HepG2 (cell line): Measurements from ENCODE around the gene CD44. TPM values are rescaled to one million over a fixed set of nuclear protein-coding genes. Genes with fewer than 3 reads are reported as not detected.

Experiments
- ATAC-seq: fragments of 200-7000 bp; cut with Tn5 transposase; 3 replicates; pipeline ENCODE4 v1.9.1; 2020; ENCODE audit warnings: mild to moderate bottlenecking, moderate library complexity
- BruUV-seq: library from RNA; stranded (reverse); fragments of 400-500 nt; replicated peaks from 2 replicates; lab custom pipeline; 2021; lab: Mats Ljungman, UMichigan
- CTCF ChIA-PET: fragments of 300-600 bp; formaldehyde crosslinking; extraction: SDS; loops from one replicate; lab custom pipeline; 2021; ENCODE audit warnings: low total read pairs, inconsistent platforms, low intra/inter-chr PET ratio; lab: Yijun Ruan, JAX
- POLR2A ChIA-PET: fragments of 350-600 bp; sonication (Branson Sonifier 250); formaldehyde crosslinking; loops from one replicate; lab custom pipeline; 2020; ENCODE audit warnings: antibody characterized with exemption, inconsistent platforms; lab: Yijun Ruan, JAX
- DNase-seq: peaks from one replicate; pipeline ENCODE4 v3.0.0-alpha.2; 2015; ENCODE audit warnings: low spot score
- FAIRE-seq: peaks from 3 replicates; lab custom pipeline; 2011; peaks lifted over from hg19 to GRCh38; lab: Jason Lieb, UNC
- H2AFZ ChIP-seq: one replicate; pipeline ENCODE4 v1.6.1; 2011; ENCODE audit warnings: low read length, inconsistent platforms
- H3K27ac ChIP-seq: fragments of 300-600 bp; 3 replicates; pipeline ENCODE4 v1.8.0; 2011; ENCODE audit warnings: mixed run types, mild to moderate bottlenecking, mixed read lengths, low read length, inconsistent platforms; ENCODE audit not compliant: insufficient read depth; ENCODE audit errors: extremely low read length
- H3K27me3 ChIP-seq, 2 experiments: fragments of 200-600 bp in 1 of 2; 2 replicates in 1 of 2; 3 replicates in 1 of 2; pipeline versions ENCODE4 v1.6.0 to v1.8.0; 2011; ENCODE audit warnings: low read length in 2 of 2, mild to moderate bottlenecking in 2 of 2, moderate library complexity in 2 of 2, inconsistent platforms in 1 of 2; ENCODE audit not compliant: insufficient read depth in 2 of 2, control insufficient read depth in 1 of 2
- H3K36me3 ChIP-seq, 2 experiments: fragments of 200-600 bp in 1 of 2; replicated peaks in 1 of 2; 2 replicates in 1 of 2; 3 replicates in 1 of 2; pipeline versions ENCODE4 v1.5.1 to v1.8.0; 2011; ENCODE audit warnings: low read length in 2 of 2, inconsistent platforms in 1 of 2; ENCODE audit not compliant: insufficient read depth in 2 of 2, control insufficient read depth in 1 of 2
- H3K4me1 ChIP-seq: 2 replicates; pipeline ENCODE4 v1.5.1; 2012; ENCODE audit warnings: low read length, inconsistent platforms; ENCODE audit not compliant: insufficient read depth
- H3K4me2 ChIP-seq: 2 replicates; pipeline ENCODE4 v1.6.0; 2011; ENCODE audit warnings: low read depth, low read length, inconsistent platforms
- H3K4me3 ChIP-seq, 3 experiments: fragments of 200-600 bp in 1 of 3; sonication (generic), shearing (Covaris generic) in 1 of 3; replicated peaks in 1 of 3; 2 replicates each; pipeline ENCODE4 v1.5.1; 2011 to 2016; ENCODE audit warnings: low read length in 3 of 3, inconsistent platforms in 2 of 3, low read depth in 2 of 3, mild to moderate bottlenecking in 2 of 3, control low read depth in 1 of 3, mixed read lengths in 1 of 3; ENCODE audit not compliant: insufficient read depth in 1 of 3
- H3K79me2 ChIP-seq: one replicate; pipeline ENCODE4 v1.6.1; 2011; ENCODE audit warnings: low read length, inconsistent platforms; ENCODE audit not compliant: insufficient read depth
- H3K9ac ChIP-seq: 2 replicates; pipeline ENCODE4 v1.6.0; 2011; ENCODE audit warnings: mild to moderate bottlenecking, low read depth, low read length, inconsistent platforms; ENCODE audit not compliant: insufficient read depth
- H3K9me3 ChIP-seq: 2 replicates; pipeline ENCODE4 v1.5.1; 2012; ENCODE audit warnings: mild to moderate bottlenecking, low read length
- H4K20me1 ChIP-seq: 2 replicates; pipeline ENCODE4 v1.6.0; 2011; ENCODE audit warnings: inconsistent platforms, mild to moderate bottlenecking, low read length, moderate library complexity; ENCODE audit not compliant: insufficient read depth
- ISL2 ChIP-seq: sonication (generic); formaldehyde crosslinking; IDR thresholded peaks from 2 replicates; pipeline ENCODE4 v1.5.0; 2020; ENCODE audit warnings: missing genetic modification reagents
- JUND ChIP-seq: sonication (generic); formaldehyde crosslinking; IDR thresholded peaks from 2 replicates; pipeline ENCODE4 v1.8.0; 2022; ENCODE audit warnings: mild to moderate bottlenecking, missing genetic modification reagents
- MAZ ChIP-seq, 2 experiments: sonication (generic) in 1 of 2; formaldehyde crosslinking in 1 of 2; IDR thresholded peaks; 2 replicates each; pipeline versions ENCODE4 v1.5.0 to v1.6.1; 2012 to 2020; ENCODE audit warnings: low read depth in 2 of 2, mild to moderate bottlenecking in 2 of 2, borderline replicate concordance in 1 of 2, improper control_type of control experiment in 1 of 2, low read length in 1 of 2, missing genetic modification reagents in 1 of 2, moderate library complexity in 1 of 2
- NR3C1 ChIP-seq: sonication (generic); formaldehyde crosslinking; IDR thresholded peaks from 2 replicates; pipeline ENCODE4 v1.4.0; 2020; ENCODE audit warnings: missing genetic modification reagents
- ONECUT2 ChIP-seq: sonication (generic); formaldehyde crosslinking; IDR thresholded peaks from 2 replicates; pipeline ENCODE4 v1.4.0; 2020; ENCODE audit warnings: missing genetic modification reagents
- PBX3 ChIP-seq: sonication (generic); formaldehyde crosslinking; IDR thresholded peaks from 2 replicates; pipeline ENCODE4 v1.8.1; 2023; ENCODE audit warnings: missing genetic modification reagents, inconsistent platforms, borderline replicate concordance
- PHB2 ChIP-seq: fragments of 450-650 bp; IDR thresholded peaks from 2 replicates; pipeline ENCODE4 v1.6.1; 2018; ENCODE audit not compliant: partially characterized antibody
- ZBTB10 ChIP-seq: sonication (generic); formaldehyde crosslinking; IDR thresholded peaks from 2 replicates; pipeline ENCODE4 v1.4.0; 2020; ENCODE audit warnings: missing genetic modification reagents, borderline replicate concordance
- ZNF256 ChIP-seq: sonication (generic); formaldehyde crosslinking; conservative IDR thresholded peaks from 2 replicates; pipeline ENCODE4 v1.4.0; 2020; ENCODE audit warnings: missing genetic modification reagents
- ZNF431 ChIP-seq: sonication (generic); formaldehyde crosslinking; IDR thresholded peaks from 2 replicates; pipeline ENCODE4 v1.9.0; 2022; ENCODE audit warnings: missing genetic modification reagents, low read depth, mild to moderate bottlenecking, borderline replicate concordance
- ZNF441 ChIP-seq: sonication (generic); formaldehyde crosslinking; IDR thresholded peaks from 2 replicates; pipeline ENCODE4 v1.7.0; 2021; ENCODE audit warnings: missing genetic modification reagents, borderline replicate concordance
- ZNF672 ChIP-seq: sonication (generic); formaldehyde crosslinking; IDR thresholded peaks from 2 replicates; pipeline ENCODE4 v1.8.1; 2022; ENCODE audit warnings: missing genetic modification reagents
- WGBS: methylation state at CpG from one replicate; pipeline ENCODE4 v1.1.6; 2017; ENCODE audit warnings: low lambda C conversion rate; 5-methylcytosine and 5-hydroxymethylcytosine counted together
- in situ Hi-C: cut with HindIII; loops from 2 replicates; pipeline ENCODE4 v1.10.0; 2017; ENCODE audit warnings: low pct_unique_long_range_greater_than_20kb; ENCODE audit not compliant: extremely low pct_ligation_motif_present
- intact Hi-C: fragments of 100-400 bp; cut with micrococcal nuclease; formaldehyde crosslinking; loops from one replicate; pipeline ENCODE4 v1.10.0; 2022; ENCODE audit not compliant: unreplicated experiment
- polyA plus RNA-seq, 8 experiments: library from polyadenylated mRNA; depleted of rRNA in 3 of 8; stranded (reverse) in 7 of 8; unstranded in 1 of 8; fragments of >200 nt; fragmentation: Illumina TruSeq in 4 of 8; extraction: Trizol in 4 of 8; gene quantifications; 2 replicates each; pipeline versions ENCODE4 v1.2.1 to v1.2.3, GENCODE V29; 2011 to 2016; ENCODE audit warnings: low read depth in 4 of 8, missing spikeins in 1 of 8, mixed read lengths in 1 of 8; ENCODE audit not compliant: insufficient read depth in 1 of 8
- total RNA-seq, 5 experiments: library from RNA; depleted of rRNA; stranded (reverse); fragments of >200 nt; fragmentation: Illumina TruSeq; extraction: Trizol; gene quantifications; 2 replicates each; pipeline ENCODE4 v1.2.3, GENCODE V29; 2016; ENCODE audit warnings: low read depth in 1 of 5

Gene CD44
- total and polyA plus RNA-seq, 2 of the 13 experiments (the other 11 are each of a cell fraction or from before 2014, with no cell fraction given), result 0.02 to 0.11 TPM

- no peak for TF ChIP-seq ZBTB10 (CRISPR knock-in tag)
- TF ChIP-seq MAZ (IDR thresholded peaks at IDR 0.05; ENCODE audit: borderline replicate concordance, low read depth, low read length), result no peak
- TF ChIP-seq MAZ (CRISPR knock-in tag; IDR thresholded peaks at IDR 0.05; ENCODE audit: low read depth), result no peak
Observed at GRCh38 chr11:35162745-35163144, 23.8 kb downstream of the CD44 start (continued).

GRCh38 chr11:35163209-35163608 is 24.2 kb downstream of the CD44 start:
- no peak overlapping the region for H3K4me3 ChIP-seq
- WGBS, result 58% methylated on average over 2 of the region's 2 CpGs
- DNase-seq (no peak), ATAC-seq (no peak), FAIRE-seq (no peak)
- no peak overlapping the region for H3K4me2 ChIP-seq
- TF ChIP-seq ZNF256 (CRISPR knock-in tag), result no peak
- TF ChIP-seq NR3C1 (CRISPR knock-in tag), result no peak
- TF ChIP-seq ZNF672 (CRISPR knock-in tag), result no peak
- no peak for TF ChIP-seq PBX3
- TF ChIP-seq ONECUT2 (CRISPR knock-in tag), result no peak
- TF ChIP-seq ZNF441, result no peak
- no peak for TF ChIP-seq JUND
- no peak for TF ChIP-seq PHB2
- no peak for TF ChIP-seq ISL2
- TF ChIP-seq ZNF431 (CRISPR knock-in tag), result no peak
- H3K36me3 ChIP-seq, result no peaks in the 10 kb centered on the region
- no peaks in the 10 kb centered on the region for H3K4me1 ChIP-seq
- POLR2A ChIA-PET, result no interaction called here
- no peak overlapping the region for H3K9ac ChIP-seq
- no peaks in the 10 kb centered on the region for H3K79me2 ChIP-seq
- intact Hi-C loops (no loop called here), in situ Hi-C loops (no loop called here)
- H3K9me3 ChIP-seq, result no peaks in the 10 kb centered on the region
- no peaks in the 10 kb centered on the region for H4K20me1 ChIP-seq
- H3K27me3 ChIP-seq, result peaks cover 0 to 3% of the 10 kb centered on the region in 2 experiments; a peak in 1 of 5 replicates
- H2AFZ ChIP-seq, result no peak overlapping the region
- no peak overlapping the region for H3K27ac ChIP-seq
- no TSS peak for BruUV-seq
- CTCF ChIA-PET, result no interaction called here
